ENCODE measurements around the gene FLT1.

DNA sequence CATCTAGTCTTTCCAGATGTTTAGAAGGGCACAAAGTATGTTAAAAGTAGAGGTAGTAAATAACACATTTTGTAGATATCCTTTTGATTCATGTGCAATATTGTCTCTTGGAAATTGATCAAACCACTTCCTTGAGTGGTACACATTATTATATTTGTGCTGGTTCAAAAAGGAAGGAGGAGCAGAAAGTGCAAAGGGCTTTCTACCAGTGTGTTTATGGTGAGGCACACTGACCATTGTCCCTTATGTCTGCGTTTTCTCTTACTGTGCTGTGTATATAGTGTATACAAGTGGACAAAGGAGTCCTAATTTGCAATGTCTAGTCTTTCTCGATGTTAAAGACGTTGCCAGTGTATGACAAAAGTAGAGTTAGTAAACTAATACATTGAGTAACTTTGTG is 41.4 kb upstream of the FLT1 start:
- TF ChIP-seq, protein P1, sequence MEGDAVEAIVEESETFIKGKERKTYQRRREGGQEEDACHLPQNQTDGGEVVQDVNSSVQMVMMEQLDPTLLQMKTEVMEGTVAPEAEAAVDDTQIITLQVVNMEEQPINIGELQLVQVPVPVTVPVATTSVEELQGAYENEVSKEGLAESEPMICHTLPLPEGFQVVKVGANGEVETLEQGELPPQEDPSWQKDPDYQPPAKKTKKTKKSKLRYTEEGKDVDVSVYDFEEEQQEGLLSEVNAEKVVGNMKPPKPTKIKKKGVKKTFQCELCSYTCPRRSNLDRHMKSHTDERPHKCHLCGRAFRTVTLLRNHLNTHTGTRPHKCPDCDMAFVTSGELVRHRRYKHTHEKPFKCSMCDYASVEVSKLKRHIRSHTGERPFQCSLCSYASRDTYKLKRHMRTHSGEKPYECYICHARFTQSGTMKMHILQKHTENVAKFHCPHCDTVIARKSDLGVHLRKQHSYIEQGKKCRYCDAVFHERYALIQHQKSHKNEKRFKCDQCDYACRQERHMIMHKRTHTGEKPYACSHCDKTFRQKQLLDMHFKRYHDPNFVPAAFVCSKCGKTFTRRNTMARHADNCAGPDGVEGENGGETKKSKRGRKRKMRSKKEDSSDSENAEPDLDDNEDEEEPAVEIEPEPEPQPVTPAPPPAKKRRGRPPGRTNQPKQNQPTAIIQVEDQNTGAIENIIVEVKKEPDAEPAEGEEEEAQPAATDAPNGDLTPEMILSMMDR (IDR thresholded peaks at IDR 0.05; ENCODE audit: borderline replicate concordance, extremely low read depth, low read length, poor library complexity, severe bottlenecking): no peak
- TF ChIP-seq EZH2 (IDR thresholded peaks at IDR 0.05; ENCODE audit: borderline replicate concordance, low read depth, low read length, severe bottlenecking): no peak

Data from DND-41 (cell line).